Eye (tissue), 1 donor: ENCODE data around the gene MOSMO.

Experiments used
- DNase-seq: peaks from one replicate; pipeline ENCODE4 v3.0.0-alpha.2; 2015

Gene MOSMO

DNA sequence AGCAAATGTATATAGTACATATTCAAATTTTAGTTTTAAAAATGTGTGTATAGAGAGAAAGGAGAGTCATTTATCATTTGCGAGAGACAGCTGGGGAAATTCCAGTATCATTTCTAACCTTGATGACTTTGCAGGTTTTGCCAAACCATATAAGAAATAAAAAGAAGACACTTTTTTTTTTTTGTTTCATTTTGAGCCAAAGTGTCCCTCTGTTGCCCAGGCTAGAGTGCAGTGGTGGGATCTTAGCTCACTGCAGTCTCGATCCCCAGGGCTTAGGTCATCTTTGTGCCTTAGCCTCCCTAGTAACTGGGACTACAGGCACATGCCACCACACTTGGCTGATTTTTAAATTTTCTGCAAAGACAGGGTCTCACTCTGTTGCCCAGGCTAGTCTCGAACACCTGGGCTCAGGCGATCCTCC, 46.0 kb downstream of the MOSMO start:
- no peak for DNase-seq

DNA sequence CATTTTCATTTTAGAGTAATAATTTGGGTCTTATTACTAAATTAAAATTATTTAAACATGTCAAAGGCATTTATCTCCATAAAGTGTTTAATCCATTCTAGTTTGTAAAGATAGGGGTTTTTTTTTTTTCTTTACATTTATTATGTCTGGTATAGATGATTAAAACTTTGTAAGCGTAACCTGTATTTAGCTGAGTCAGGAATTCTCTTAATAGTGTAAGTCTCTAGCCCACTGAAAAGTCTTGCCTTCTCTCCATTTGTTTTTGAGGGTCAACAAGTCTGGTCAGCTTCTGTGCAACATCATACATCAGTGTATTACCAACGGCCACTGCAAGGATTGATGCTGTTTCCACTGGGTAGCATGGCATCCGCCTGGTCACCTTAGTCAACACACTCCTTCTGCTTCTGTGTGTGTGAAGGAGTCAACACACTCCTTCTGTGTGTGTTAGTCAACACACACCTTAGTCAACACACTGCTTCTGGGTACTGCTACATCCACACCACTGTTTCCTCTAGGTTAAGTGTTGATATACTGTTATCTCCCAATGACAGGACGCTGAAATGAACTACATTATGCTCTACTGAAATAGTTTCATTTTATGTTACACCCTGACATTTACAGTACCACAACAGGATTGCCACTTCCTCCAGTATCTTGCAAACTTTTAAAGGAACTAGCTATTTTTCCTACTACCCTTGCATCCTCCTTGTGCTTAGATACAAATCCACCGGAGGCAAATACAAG, 47.1 kb downstream of the MOSMO start:
- no peak for DNase-seq

GRCh38 chr16:22055881-22056280, 48.0 kb downstream of the MOSMO start:
- DNase-seq, result no peak

DNA sequence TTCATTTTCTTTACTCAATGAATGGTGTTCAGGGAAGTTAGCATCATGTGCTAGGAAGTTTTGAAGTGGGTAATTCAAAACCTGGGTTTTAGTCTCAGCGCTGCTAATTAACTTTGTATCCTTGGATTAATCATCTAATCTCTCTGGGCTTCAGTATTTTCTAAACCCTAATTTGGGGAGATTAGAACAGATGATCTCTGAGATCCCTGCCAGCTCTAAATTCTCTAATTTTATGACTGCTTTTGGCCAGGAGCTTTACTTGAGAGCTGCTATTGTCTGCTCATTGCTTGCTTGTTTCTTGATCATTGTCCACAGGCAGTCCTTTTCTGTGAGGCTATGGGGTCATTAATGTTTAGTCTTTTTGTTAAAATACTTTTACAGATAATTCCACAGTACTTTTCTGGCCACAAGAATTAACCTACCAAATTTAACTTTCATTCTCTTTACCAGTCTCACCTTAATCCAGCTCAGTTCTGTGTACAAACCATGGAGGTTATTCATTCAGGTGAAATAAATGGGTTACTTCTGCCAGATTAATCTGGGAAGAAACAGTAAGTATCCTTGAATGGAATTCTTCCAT, 56.1 kb downstream of the MOSMO start:
- DNase-seq, result peak; percentile 51

- DNase-seq, result no peak
Observed at GRCh38 chr16:22065252-22065651, 57.3 kb downstream of the MOSMO start.

DNA sequence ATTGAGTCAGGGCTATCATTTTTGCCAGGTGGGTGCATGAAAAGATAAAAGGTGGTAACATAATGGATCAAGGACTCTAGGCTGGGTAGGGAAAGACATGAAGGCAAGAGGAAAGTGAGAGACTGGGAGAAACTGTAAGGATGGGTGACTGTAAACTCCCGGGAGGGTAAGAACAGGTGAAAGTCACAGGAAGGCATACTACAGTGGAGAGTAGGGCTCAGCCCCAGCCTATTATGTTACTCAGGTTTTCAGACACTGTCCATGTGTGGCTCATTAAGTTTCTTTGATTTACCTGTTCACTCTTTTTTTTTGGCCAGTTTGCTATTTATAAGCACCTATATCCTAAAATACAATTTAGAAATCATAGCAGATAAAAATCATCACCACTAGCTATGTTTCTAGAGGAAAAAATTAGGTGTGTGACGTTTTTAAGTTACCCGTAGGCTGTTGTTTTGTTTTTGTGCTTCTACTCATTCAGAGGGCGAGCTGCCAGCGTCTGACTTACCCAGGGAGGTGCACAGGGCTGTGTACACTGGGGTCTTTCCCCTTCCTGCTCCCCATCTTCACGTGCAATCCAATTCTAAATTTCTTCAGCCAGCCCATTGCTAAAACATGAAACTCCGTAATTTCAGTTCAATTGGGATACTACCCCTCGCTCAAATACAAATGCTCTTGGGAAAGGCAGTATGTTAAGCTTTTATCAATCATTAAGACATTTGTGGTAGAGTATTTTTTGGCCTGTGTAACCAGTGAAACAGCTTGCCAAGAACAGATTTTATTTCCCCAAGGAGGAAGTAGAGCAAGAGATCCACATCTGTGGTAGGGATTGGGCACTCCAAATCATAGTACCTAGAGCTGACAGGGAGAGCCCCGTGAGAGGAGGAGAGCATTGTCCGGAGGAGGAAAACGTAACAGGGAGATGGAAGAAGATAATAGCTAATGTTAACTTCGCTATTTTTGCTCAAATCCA, 62.7 kb downstream of the MOSMO start:
- peak; percentile 18 for DNase-seq

DNA sequence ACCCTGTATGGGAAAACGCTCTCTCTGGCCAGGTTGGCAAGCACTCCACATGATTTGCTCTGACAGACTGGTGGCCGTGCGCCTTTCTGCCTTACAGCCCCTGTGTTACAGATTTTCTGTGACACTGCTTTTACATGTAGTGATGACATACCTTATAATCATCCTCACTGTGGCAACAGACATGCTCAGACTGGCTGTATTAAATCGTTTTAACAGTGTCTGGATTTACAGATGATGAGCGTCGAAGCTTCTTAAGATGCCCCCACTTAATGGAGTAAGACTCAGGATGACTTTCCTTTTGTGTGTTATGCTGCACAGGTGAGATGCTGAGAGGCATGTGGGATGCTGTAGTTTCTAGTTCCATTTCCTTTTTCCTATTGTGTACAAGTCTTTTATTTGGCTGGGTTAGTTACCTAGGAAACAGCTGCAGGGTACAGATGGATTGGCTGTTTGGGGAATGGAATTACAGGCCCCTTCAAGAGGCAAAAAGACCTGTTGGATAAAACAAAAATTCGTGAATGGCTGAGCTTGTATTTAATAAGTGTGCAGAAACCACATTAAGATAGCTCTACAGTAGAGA, 63.5 kb downstream of the MOSMO start:
- DNase-seq, result peak; percentile 15

GRCh38 chr16:22073350-22073749, 65.4 kb downstream of the MOSMO start:
- no peak for DNase-seq

GRCh38 chr16:22075043-22075757, 67.3 kb downstream of the MOSMO start:
- DNase-seq, result no peak

DNA sequence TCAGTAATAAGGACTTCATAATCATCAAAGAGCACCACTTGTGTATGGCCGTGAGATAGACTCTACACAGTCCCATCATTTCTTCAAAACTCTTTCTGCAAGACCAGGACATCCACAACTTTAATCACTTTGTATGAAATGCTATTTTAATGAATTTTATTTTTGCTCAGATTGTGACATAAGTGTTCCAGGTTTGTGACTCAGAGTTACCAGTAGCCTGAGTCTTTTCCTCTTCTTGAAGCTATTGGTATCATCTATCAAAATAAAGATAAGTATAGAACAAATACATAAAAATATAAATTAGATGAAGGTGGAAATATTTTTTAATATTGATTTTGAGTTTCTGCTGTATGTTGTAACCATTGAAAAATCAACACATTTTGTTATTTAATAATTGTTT, 67.9 kb downstream of the MOSMO start:
- DNase-seq, result no peak

DNA sequence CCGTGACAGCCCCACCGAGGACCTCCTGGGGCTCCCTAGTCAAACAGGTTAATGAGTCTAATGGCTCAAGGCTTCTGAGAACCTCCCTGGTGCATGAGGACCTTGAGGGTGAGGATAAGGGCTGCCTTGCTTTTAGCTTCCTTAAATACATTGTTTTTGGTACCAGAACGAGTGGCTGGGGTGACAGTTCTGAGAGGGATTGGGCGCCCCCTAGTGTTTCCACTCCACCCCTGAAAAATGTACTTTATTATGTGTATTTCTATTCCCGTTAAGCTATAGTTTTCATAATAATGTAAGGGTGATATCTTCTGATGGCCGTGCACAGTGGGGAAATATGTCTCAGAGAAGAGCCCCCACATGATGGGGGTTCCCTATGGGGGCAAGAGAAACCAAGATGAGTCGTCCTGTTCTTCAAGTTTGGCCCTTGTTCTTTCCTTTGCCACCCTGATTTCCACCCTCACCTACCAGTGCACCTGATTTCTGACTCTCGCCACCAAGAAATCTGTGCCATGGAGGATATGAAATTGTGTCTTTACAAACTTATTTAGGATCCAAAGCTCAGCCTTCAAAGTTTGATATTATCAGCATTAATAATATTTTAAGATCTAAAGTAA, 69.9 kb downstream of the MOSMO start:
- peak; percentile 70 for DNase-seq

DNA sequence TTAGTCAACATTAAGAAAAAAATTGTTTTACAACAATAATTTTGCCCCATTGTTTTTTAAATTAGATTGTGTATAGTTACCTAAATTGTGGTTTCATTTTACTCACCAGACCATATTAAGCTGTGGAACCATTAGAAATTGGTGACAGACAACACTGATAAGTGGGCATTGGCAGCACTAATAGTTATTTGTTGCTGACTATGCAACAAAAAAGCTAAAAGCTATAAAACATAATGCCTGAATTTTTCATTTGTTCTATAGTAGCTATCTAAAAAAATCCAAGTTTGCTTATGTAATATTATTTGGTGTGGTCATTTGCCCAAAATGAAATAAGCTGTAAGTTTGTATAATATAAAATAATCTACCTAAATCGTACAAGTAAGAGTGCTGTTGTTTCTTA, 70.7 kb downstream of the MOSMO start:
- DNase-seq, result no peak

GRCh38 chr16:22081050-22081449, 73.1 kb downstream of the MOSMO start:
- no peak for DNase-seq

GRCh38 chr16:22086440-22086839, 78.5 kb downstream of the MOSMO start:
- DNase-seq, result no peak

DNA sequence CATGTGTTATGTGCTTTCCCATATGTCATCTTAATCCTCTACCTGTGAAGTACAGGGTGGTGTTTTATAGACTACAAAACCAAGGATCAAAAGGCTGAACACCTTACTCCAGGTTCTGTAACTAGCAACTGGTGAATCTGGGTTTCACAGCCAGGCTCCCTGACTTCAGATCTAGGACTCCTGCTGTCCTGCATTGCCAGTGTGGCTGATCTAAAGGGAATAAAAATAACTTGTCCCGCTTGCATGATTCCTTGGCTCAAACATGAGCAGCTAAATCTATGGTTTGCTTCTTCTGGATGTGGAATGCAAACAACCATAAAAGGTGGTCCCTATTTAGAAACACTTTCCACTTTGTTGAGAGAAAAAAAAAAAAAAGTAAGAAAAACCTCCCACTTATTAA, 80.7 kb downstream of the MOSMO start:
- no peak for DNase-seq

DNA sequence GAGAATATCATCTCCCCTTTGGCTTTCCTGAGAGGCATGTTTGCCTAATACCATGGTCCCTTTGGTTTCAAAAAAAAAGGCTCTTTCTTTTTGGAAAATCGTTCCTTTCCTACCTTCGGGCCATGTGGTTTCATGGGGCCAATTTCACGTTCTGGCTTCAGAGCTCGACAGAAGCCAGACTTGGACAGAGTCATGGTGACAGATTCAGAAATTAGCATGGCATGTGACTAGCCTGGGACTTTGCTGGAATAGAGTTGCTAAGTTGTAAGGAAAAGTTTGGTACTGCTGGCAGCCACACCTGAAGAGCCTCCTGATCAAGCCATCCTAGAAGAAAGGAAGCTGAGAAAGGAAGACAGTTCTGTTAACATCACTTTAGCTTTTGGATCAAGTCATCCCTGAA, 82.0 kb downstream of the MOSMO start:
- no peak for DNase-seq

DNA sequence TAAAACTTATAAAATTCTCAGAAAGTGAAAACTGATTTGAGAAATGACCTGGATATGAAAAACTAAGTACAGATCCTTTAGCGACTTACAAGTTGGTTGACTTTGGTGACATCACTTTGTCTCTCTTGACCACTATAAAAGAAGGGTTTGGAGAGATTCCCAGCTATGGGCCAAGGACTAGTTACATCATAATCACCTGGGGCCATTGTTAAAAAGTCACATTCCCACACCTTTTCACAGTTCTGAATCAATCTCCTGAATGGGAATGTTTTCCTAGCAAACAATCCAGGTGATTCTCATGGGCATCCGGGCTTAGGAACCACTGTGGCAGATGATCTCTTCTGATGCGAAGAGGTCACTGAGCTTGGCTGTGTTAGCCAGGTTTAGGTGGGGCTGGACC, 83.8 kb downstream of the MOSMO start:
- no peak for DNase-seq

GRCh38 chr16:22092143-22092933, 84.4 kb downstream of the MOSMO start, which contains the start of gene VWA3A:
Gene VWA3A (plus strand): TSS chr16:22092541. CDS start chr16:22092638, 97 bp downstream.
- DNase-seq, result peak; percentile 81

GRCh38 chr16:22093331-22093730, 85.4 kb downstream of the MOSMO start:
- DNase-seq, result no peak

DNA sequence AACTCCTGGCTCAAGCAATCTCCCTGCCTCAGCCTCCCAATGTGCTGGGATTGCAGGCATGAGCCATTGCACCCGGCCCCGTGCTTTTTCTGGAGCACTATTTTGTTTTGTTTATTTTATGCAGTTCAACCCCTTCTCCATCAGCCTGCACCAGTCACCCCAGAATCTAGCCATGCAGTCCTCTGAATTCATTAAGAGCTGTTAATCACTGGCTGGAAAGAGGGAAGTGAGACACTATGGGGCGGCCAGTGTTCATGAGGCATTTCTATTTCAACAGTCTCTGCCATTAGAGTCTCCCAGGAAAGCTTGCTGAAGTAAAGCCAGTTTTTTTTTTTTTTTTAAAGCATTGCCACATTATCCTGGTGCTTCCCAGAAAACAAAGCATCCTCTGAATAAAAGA, 86.1 kb downstream of the MOSMO start:
- no peak for DNase-seq
